T follicular helper cell (primary cell): ENCODE measurements around the gene PTCD2.

Source experiments
- DNase-seq: peaks from one replicate; pipeline ENCODE4 v3.0.0-alpha.2; 2020; ENCODE audit warnings: low read depth
- total RNA-seq, 2 experiments: gene quantifications; one replicate each; lab custom pipeline; 2026; lab: John Stamatoyannopoulos, UW

PTCD2 gene
- 17.2 to 17.3 reads per million in 2 experiments for total RNA-seq

GRCh38 chr5:72319976-72320752 lies at the start of gene PTCD2, which contains the start of gene MRPS27:
Gene PTCD2 (plus strand): TSS chr5:72320373. CDS start chr5:72320383, 10 bp downstream.
Gene MRPS27 (minus strand): TSS chr5:72320240. CDS start chr5:72320221, 19 bp downstream.
- DNase-seq, result peak; percentile 92

GRCh38 chr5:72271702-72272101 lies 48.5 kb upstream of the PTCD2 start:
- no peak for DNase-seq

GRCh38 chr5:72272398-72272797 lies 47.8 kb upstream of the PTCD2 start:
- DNase-seq, result no peak

- DNase-seq, result no peak
Observed at GRCh38 chr5:72273547-72273946, 46.6 kb upstream of the PTCD2 start.

GRCh38 chr5:72276219-72276752 lies 43.9 kb upstream of the PTCD2 start:
- no peak for DNase-seq

- DNase-seq, result no peak
Observed at GRCh38 chr5:72280581-72281069, 39.5 kb upstream of the PTCD2 start.

- DNase-seq, result no peak
Observed at GRCh38 chr5:72281430-72281763, 38.8 kb upstream of the PTCD2 start.

GRCh38 chr5:72281764-72282499 lies 38.2 kb upstream of the PTCD2 start:
- no peak for DNase-seq

GRCh38 chr5:72282878-72283277 lies 37.3 kb upstream of the PTCD2 start:
- no peak for DNase-seq

- DNase-seq, result no peak
Observed at GRCh38 chr5:72283358-72283757, 36.8 kb upstream of the PTCD2 start.

GRCh38 chr5:72284559-72285423 lies 35.4 kb upstream of the PTCD2 start:
- DNase-seq, result no peak

GRCh38 chr5:72285424-72285821 lies 34.8 kb upstream of the PTCD2 start:
- no peak for DNase-seq

- no peak for DNase-seq
Observed at GRCh38 chr5:72286798-72287197, 33.4 kb upstream of the PTCD2 start.

GRCh38 chr5:72288924-72289323 lies 31.2 kb upstream of the PTCD2 start:
- DNase-seq, result no peak

GRCh38 chr5:72290356-72291133 lies 29.6 kb upstream of the PTCD2 start:
- no peak for DNase-seq

GRCh38 chr5:72291601-72292000 lies 28.6 kb upstream of the PTCD2 start:
- no peak for DNase-seq

GRCh38 chr5:72292411-72292810 lies 27.8 kb upstream of the PTCD2 start:
- DNase-seq, result no peak

GRCh38 chr5:72293495-72294055 lies 26.6 kb upstream of the PTCD2 start:
- DNase-seq, result no peak

GRCh38 chr5:72294473-72294872 lies 25.7 kb upstream of the PTCD2 start:
- no peak for DNase-seq

- DNase-seq, result no peak
Observed at GRCh38 chr5:72295539-72295938, 24.6 kb upstream of the PTCD2 start.

- no peak for DNase-seq
Observed at GRCh38 chr5:72296256-72296655, 23.9 kb upstream of the PTCD2 start.
